IMR-90 (cell line): ENCODE measurements around the gene NAP1L1. TPM values are rescaled to one million over a fixed set of nuclear protein-coding genes. Genes with fewer than 3 reads are reported as not detected.

Experiments
- ATAC-seq: fragments of 200-7000 bp; cut with Tn5 transposase; 2 replicates; pipeline ENCODE4 v1.9.1; 2020; ENCODE audit warnings: low read depth, mild to moderate bottlenecking, moderate library complexity
- BruUV-seq: library from RNA; stranded (reverse); fragments of 400-500 nt; replicated peaks from 2 replicates; lab custom pipeline; 2021; lab: Mats Ljungman, UMichigan
- CTCF ChIA-PET: fragments of 300-600 bp; formaldehyde crosslinking; extraction: SDS; loops from one replicate; lab custom pipeline; 2021; ENCODE audit warnings: antibody characterized with exemption; lab: Yijun Ruan, JAX
- POLR2A ChIA-PET: fragments of 300-600 bp; sonication (Branson Sonifier 250); formaldehyde crosslinking; loops from one replicate; lab custom pipeline; 2022; ENCODE audit warnings: antibody characterized with exemption; ENCODE audit not compliant: unreplicated experiment; lab: Charles Lee
- DNase-seq: peaks from one replicate; pipeline ENCODE4 v3.0.0; 2013
- H2AFZ ChIP-seq: replicated peaks from 2 replicates; pipeline ENCODE3; 2013; ENCODE audit warnings: low read length, mild to moderate bottlenecking; ENCODE audit not compliant: poor library complexity
- H2AK5ac ChIP-seq: 2 replicates; pipeline ENCODE4 v1.6.1; 2013; ENCODE audit warnings: low read depth, low read length, inconsistent platforms
- H2AK9ac ChIP-seq: replicated peaks from 2 replicates; pipeline ENCODE3; 2013; ENCODE audit warnings: mild to moderate bottlenecking, low read depth, low read length, moderate library complexity; ENCODE audit not compliant: poor library complexity
- H2BK120ac ChIP-seq: 2 replicates; pipeline ENCODE4 v1.6.1; 2013; ENCODE audit warnings: low read depth, low read length, inconsistent platforms
- H2BK15ac ChIP-seq: 3 replicates; pipeline ENCODE4 v1.6.1; 2013; ENCODE audit warnings: low read depth, low read length, inconsistent platforms
- H2BK20ac ChIP-seq: 2 replicates; pipeline ENCODE4 v1.6.1; 2013; ENCODE audit warnings: low read depth, mild to moderate bottlenecking, inconsistent platforms, low read length, moderate library complexity
- H2BK5ac ChIP-seq: 2 replicates; pipeline ENCODE4 v1.6.1; 2013; ENCODE audit warnings: mild to moderate bottlenecking, low read depth, low read length, inconsistent platforms; ENCODE audit not compliant: poor library complexity, severe bottlenecking
- H3K14ac ChIP-seq: replicated peaks from 2 replicates; pipeline ENCODE4 v1.6.1; 2013; ENCODE audit warnings: low read depth, low read length, inconsistent platforms
- H3K18ac ChIP-seq: 2 replicates; pipeline ENCODE4 v1.6.1; 2013; ENCODE audit warnings: low read depth, low read length, control low read depth
- H3K23ac ChIP-seq: 2 replicates; pipeline ENCODE4 v1.6.1; 2013; ENCODE audit warnings: low read depth, low read length, inconsistent platforms
- H3K27ac ChIP-seq: 2 replicates; pipeline ENCODE4 v1.5.1; 2013; ENCODE audit warnings: mild to moderate bottlenecking, control low read depth, low read length; ENCODE audit not compliant: insufficient read depth
- H3K27me3 ChIP-seq: 2 replicates; pipeline ENCODE4 v1.6.1; 2013; ENCODE audit warnings: low read length; ENCODE audit not compliant: control insufficient read depth, insufficient read depth
- H3K36me3 ChIP-seq: 2 replicates; pipeline ENCODE4 v1.6.1; 2013; ENCODE audit warnings: low read length, mixed read lengths; ENCODE audit not compliant: control insufficient read depth, insufficient read depth
- H3K4ac ChIP-seq: 2 replicates; pipeline ENCODE4 v1.6.1; 2013; ENCODE audit warnings: low read depth, low read length, inconsistent platforms
- H3K4me1 ChIP-seq: 2 replicates; pipeline ENCODE4 v1.6.1; 2013; ENCODE audit warnings: low read length, mixed read lengths; ENCODE audit not compliant: control insufficient read depth, insufficient read depth
- H3K4me2 ChIP-seq: 2 replicates; pipeline ENCODE4 v1.6.1; 2013; ENCODE audit warnings: low read depth, mild to moderate bottlenecking, control low read depth, low read length, moderate library complexity
- H3K4me3 ChIP-seq: 2 replicates; pipeline ENCODE4 v1.5.1; 2013; ENCODE audit warnings: low read depth, mild to moderate bottlenecking, control low read depth, low read length, moderate library complexity; ENCODE audit not compliant: insufficient read depth
- H3K56ac ChIP-seq: 2 replicates; pipeline ENCODE4 v1.6.1; 2013; ENCODE audit warnings: low read length, inconsistent platforms; ENCODE audit not compliant: insufficient read depth; ENCODE audit errors: extremely low read depth
- H3K79me1 ChIP-seq, 2 experiments: 2 replicates each; pipeline ENCODE4 v1.6.1; 2013; ENCODE audit warnings: low read length in 2 of 2, inconsistent platforms in 1 of 2, low read depth in 1 of 2
- H3K9ac ChIP-seq: 2 replicates; pipeline ENCODE4 v1.6.1; 2013; ENCODE audit warnings: low read depth, low read length, control low read depth
- H3K9me1 ChIP-seq: 2 replicates; pipeline ENCODE4 v1.6.1; 2013; ENCODE audit warnings: low read length, inconsistent platforms; ENCODE audit not compliant: insufficient read depth
- H3K9me3 ChIP-seq: 2 replicates; pipeline ENCODE4 v1.6.1; 2013; ENCODE audit warnings: low read length; ENCODE audit not compliant: control insufficient read depth, insufficient read depth
- H4K20me1 ChIP-seq: 2 replicates; pipeline ENCODE4 v1.6.1; 2013; ENCODE audit warnings: low read length, inconsistent platforms; ENCODE audit not compliant: insufficient read depth
- H4K5ac ChIP-seq: 2 replicates; pipeline ENCODE4 v1.6.1; 2013; ENCODE audit warnings: mild to moderate bottlenecking, low read depth, low read length, control low read depth
- H4K8ac ChIP-seq, 2 experiments: 2 replicates each; pipeline ENCODE4 v1.6.1; 2013; ENCODE audit warnings: low read depth in 2 of 2, low read length in 2 of 2, control low read depth in 1 of 2, inconsistent platforms in 1 of 2
- H4K91ac ChIP-seq: 2 replicates; pipeline ENCODE4 v1.6.1; 2013; ENCODE audit warnings: low read depth, low read length, inconsistent platforms; ENCODE audit not compliant: insufficient read depth
- CEBPB ChIP-seq: IDR thresholded peaks from 2 replicates; pipeline ENCODE4 v1.6.1; 2012; ENCODE audit warnings: low read depth, low read length, improper control_type of control experiment
- CHD1 ChIP-seq: IDR thresholded peaks from 2 replicates; pipeline ENCODE4 v1.6.1; 2012; ENCODE audit warnings: low read depth, low read length, improper control_type of control experiment
- ELK1 ChIP-seq: fragments of 150-350 bp; IDR thresholded peaks from 2 replicates; pipeline ENCODE4 v1.6.1; 2016; ENCODE audit warnings: low read depth, mild to moderate bottlenecking, low read length, moderate library complexity, borderline replicate concordance
- FOS ChIP-seq: fragments of 150-350 bp; IDR thresholded peaks from 2 replicates; pipeline ENCODE4 v1.6.1; 2016; ENCODE audit warnings: low read depth, low read length
- MAFK ChIP-seq: IDR thresholded peaks from 2 replicates; pipeline ENCODE4 v1.6.1; 2012; ENCODE audit warnings: low read depth, low read length, improper control_type of control experiment
- MXI1 ChIP-seq: IDR thresholded peaks from 2 replicates; pipeline ENCODE4 v1.6.1; 2012; ENCODE audit warnings: low read depth, mild to moderate bottlenecking, low read length, moderate library complexity, borderline replicate concordance
- NFE2L2 ChIP-seq: fragments of 150-350 bp; IDR thresholded peaks from 2 replicates; pipeline ENCODE4 v1.6.1; 2016; ENCODE audit warnings: low read depth, mild to moderate bottlenecking, low read length
- SMC3 ChIP-seq: fragments of 150-350 bp; IDR thresholded peaks from 2 replicates; pipeline ENCODE4 v1.6.1; 2016; ENCODE audit warnings: low read depth, mild to moderate bottlenecking, antibody characterized with exemption, low read length, moderate library complexity
- WGBS, 2 experiments: methylation state at CpG; one replicate each; pipeline versions ENCODE4 v1.1.5 to v1.1.7; 2013; ENCODE audit warnings: missing lambda C conversion rate in 2 of 2; ENCODE audit not compliant: insufficient read length in 1 of 2; ENCODE audit errors: extremely low coverage in 2 of 2; 5-methylcytosine and 5-hydroxymethylcytosine counted together
- dilution Hi-C: fragments of 300-500 bp; cut with HindIII; formaldehyde crosslinking; loops from one replicate; pipeline ENCODE4 v1.14.3; 2018; ENCODE audit warnings: low sequenced_read_pairs; ENCODE audit not compliant: unreplicated experiment
- in situ Hi-C: fragments of 300-500 bp; cut with MboI; formaldehyde crosslinking; loops from 3 replicates; pipeline ENCODE4 v1.14.3; 2019; ENCODE audit warnings: low sequenced_read_pairs, inconsistent platforms, mixed read lengths
- intact Hi-C: fragments of 100-400 bp; cut with micrococcal nuclease; formaldehyde crosslinking; loops from 2 replicates; pipeline ENCODE4 v1.10.0; 2022
- polyA plus RNA-seq, 3 experiments: library from polyadenylated mRNA; depleted of rRNA; stranded (reverse); fragments of >200 nt; gene quantifications; 2 replicates each; pipeline ENCODE4 v1.2.3, GENCODE V29; 2012; ENCODE audit warnings: low replicate concordance in 1 of 3
- total RNA-seq: library from RNA; depleted of rRNA; stranded (reverse); fragments of >200 nt; gene quantifications from 2 replicates; pipeline ENCODE4 v1.2.3, GENCODE V29; 2012
- TF ChIP-seq, protein P1 (sequence below): conservative IDR thresholded peaks from 2 replicates; pipeline ENCODE4 v1.5.1; 2012; ENCODE audit warnings: mild to moderate bottlenecking, low read depth, low read length, improper control_type of control experiment
- TF ChIP-seq, protein P2 (sequence below): fragments of 150-350 bp; IDR thresholded peaks from 2 replicates; pipeline ENCODE4 v1.6.1; 2017; ENCODE audit warnings: mild to moderate bottlenecking, antibody characterized with exemption, low read length, low read depth

The NAP1L1 gene
- total and polyA plus RNA-seq, 2 of the 4 experiments (the other 2 are of a cell fraction): 86.4 to 200 TPM

- H3K79me1 ChIP-seq: peaks cover 0 to 17% of the 10 kb centered on the region in 2 experiments; a peak in 2 of 4 replicates
- H3K14ac ChIP-seq: peak overlapping the region; percentile 94
- H3K18ac ChIP-seq: no peak overlapping the region
- H3K9ac ChIP-seq: peak overlapping the region; percentile 83
- no TSS peak for BruUV-seq
- H4K5ac ChIP-seq: no peak overlapping the region; the same call in 1 of the 2 replicates
- H4K8ac ChIP-seq: peak overlapping the region; percentile 58 to 79; a peak in 2 of 4 replicates
- peak overlapping the region; percentile 78 for H2BK5ac ChIP-seq
- peak overlapping the region; percentile 48; the same call in 1 of the 2 replicates for H2BK120ac ChIP-seq
- DNase-seq (no peak), ATAC-seq (no peak)
- peaks cover 7% of the 10 kb centered on the region; the same call in 1 of the 2 replicates for H3K9me1 ChIP-seq
- peaks cover 53% of the 10 kb centered on the region for H4K20me1 ChIP-seq
- TF ChIP-seq CEBPB (no peak), NFE2L2 (no peak), ELK1 (no peak), MXI1 (no peak), FOS (no peak), CHD1 (no peak), SMC3 (no peak), MAFK (no peak)
- TF ChIP-seq, protein P1, sequence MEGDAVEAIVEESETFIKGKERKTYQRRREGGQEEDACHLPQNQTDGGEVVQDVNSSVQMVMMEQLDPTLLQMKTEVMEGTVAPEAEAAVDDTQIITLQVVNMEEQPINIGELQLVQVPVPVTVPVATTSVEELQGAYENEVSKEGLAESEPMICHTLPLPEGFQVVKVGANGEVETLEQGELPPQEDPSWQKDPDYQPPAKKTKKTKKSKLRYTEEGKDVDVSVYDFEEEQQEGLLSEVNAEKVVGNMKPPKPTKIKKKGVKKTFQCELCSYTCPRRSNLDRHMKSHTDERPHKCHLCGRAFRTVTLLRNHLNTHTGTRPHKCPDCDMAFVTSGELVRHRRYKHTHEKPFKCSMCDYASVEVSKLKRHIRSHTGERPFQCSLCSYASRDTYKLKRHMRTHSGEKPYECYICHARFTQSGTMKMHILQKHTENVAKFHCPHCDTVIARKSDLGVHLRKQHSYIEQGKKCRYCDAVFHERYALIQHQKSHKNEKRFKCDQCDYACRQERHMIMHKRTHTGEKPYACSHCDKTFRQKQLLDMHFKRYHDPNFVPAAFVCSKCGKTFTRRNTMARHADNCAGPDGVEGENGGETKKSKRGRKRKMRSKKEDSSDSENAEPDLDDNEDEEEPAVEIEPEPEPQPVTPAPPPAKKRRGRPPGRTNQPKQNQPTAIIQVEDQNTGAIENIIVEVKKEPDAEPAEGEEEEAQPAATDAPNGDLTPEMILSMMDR: no peak
- TF ChIP-seq, protein P2, sequence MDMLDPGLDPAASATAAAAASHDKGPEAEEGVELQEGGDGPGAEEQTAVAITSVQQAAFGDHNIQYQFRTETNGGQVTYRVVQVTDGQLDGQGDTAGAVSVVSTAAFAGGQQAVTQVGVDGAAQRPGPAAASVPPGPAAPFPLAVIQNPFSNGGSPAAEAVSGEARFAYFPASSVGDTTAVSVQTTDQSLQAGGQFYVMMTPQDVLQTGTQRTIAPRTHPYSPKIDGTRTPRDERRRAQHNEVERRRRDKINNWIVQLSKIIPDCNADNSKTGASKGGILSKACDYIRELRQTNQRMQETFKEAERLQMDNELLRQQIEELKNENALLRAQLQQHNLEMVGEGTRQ: no peak
- H3K23ac ChIP-seq: peak overlapping the region; percentile 99
- no peak overlapping the region for H2BK20ac ChIP-seq
- ChIA-PET CTCF (no interaction called here), POLR2A (interaction anchor here (0.6 kb wide), 8 partner anchors 51 to 347 kb away, joined by 3 to 9 read pairs (median 4); no protein-coding TSS in a partner anchor)
- H3K4me2 ChIP-seq: peak overlapping the region; percentile 94
- dilution Hi-C loops (no loop called here), in situ Hi-C loops (no loop called here), intact Hi-C loops (loop anchor here (5.0 kb wide), 2 partner anchors 194 to 374 kb away; no protein-coding TSS in a partner anchor)
- peaks cover 2% of the 10 kb centered on the region; the same call in 1 of the 2 replicates for H3K36me3 ChIP-seq
- H3K4me3 ChIP-seq: peak overlapping the region; percentile 82
- H4K91ac ChIP-seq: no peak overlapping the region; the same call in 1 of the 2 replicates
- peak overlapping the region; percentile 70; the same call in 1 of the 2 replicates for H2AK5ac ChIP-seq
- H2BK15ac ChIP-seq: peak overlapping the region; percentile 23; the same call in 1 of the 3 replicates
- H3K56ac ChIP-seq: peak overlapping the region; percentile 80
- peaks cover 4% of the 10 kb centered on the region for H3K4me1 ChIP-seq
- H3K9me3 ChIP-seq: 0 out of 2 replicates have a peak, but pooled peaks cover 2% of the 10 kb centered on the region
- H3K27ac ChIP-seq: peak overlapping the region; percentile 94
- H2AK9ac ChIP-seq: no peak overlapping the region
- no CpG with 5 or more reads among the region's 14 CpGs for WGBS, 2 experiments
- H3K4ac ChIP-seq: peak overlapping the region; percentile 83
- H3K27me3 ChIP-seq: no peaks in the 10 kb centered on the region
- no peak overlapping the region for H2AFZ ChIP-seq
Observed at GRCh38 chr12:76083246-76083903, 1.1 kb downstream of the NAP1L1 start.
